ENCODE measurements around the gene TEX36. TPM values are rescaled to one million over a fixed set of nuclear protein-coding genes. Genes with fewer than 3 reads are reported as not detected.
"Not testable (repeated sequence)": the region's sequence is repeated elsewhere in the genome, so short reads cannot be mapped to it uniquely, and the experiment has no call there.

The TEX36 gene
- total and polyA plus RNA-seq, 2 donors from 2014 or later = not detected

DNA sequence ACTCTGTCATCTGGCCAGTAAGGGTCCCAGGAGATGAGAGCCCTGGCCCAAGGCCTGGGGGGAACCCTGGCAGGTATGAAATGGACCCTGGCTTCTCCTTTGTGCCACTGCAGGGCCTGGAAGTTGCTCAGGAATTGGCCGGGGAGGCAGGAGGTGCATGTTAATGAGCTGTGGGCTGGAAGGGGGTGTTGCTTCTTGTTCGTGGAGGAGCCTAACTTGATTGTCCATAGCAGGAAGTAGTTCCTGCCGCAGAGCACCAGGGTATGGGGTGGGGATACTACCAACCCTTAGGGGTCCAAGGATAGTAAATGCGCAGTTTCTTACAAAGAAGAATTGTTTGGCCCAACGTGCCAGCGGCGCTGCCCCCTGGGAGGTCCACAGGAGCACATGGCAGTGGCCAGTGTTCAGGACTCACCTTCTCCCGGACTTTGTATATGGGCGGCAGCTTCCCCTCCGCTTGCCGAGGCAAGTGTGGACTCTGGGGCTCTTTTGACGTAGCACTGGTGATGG is 21.5 kb downstream of the TEX36 start:
- TF ChIP-seq, protein P1, sequence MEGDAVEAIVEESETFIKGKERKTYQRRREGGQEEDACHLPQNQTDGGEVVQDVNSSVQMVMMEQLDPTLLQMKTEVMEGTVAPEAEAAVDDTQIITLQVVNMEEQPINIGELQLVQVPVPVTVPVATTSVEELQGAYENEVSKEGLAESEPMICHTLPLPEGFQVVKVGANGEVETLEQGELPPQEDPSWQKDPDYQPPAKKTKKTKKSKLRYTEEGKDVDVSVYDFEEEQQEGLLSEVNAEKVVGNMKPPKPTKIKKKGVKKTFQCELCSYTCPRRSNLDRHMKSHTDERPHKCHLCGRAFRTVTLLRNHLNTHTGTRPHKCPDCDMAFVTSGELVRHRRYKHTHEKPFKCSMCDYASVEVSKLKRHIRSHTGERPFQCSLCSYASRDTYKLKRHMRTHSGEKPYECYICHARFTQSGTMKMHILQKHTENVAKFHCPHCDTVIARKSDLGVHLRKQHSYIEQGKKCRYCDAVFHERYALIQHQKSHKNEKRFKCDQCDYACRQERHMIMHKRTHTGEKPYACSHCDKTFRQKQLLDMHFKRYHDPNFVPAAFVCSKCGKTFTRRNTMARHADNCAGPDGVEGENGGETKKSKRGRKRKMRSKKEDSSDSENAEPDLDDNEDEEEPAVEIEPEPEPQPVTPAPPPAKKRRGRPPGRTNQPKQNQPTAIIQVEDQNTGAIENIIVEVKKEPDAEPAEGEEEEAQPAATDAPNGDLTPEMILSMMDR (IDR thresholded peaks at IDR 0.05; ENCODE audit: borderline replicate concordance, extremely low read depth, insufficient read depth) = no peak
- Histone ChIP-seq H3K4me3 (ENCODE audit: low read length in 3 of 3) (no peak overlapping the region), H3K27me3 (ENCODE audit: control insufficient read depth, insufficient read depth, low read length) (no peaks in the 10 kb centered on the region), H3K9me3 (ENCODE audit: control insufficient read depth in 2 of 3, insufficient read depth in 1 of 3, low read length in 3 of 3) (no peaks in the 10 kb centered on the region), H3K36me3 (ENCODE audit: control insufficient read depth in 2 of 3, insufficient read depth in 3 of 3, low read length in 3 of 3) (no peaks in the 10 kb centered on the region), H3K4me1 (ENCODE audit: control insufficient read depth in 2 of 3, insufficient read depth in 2 of 3, low read depth in 1 of 3, low read length in 3 of 3) (no peaks in the 10 kb centered on the region), H3K27ac (ENCODE audit: low read depth in 2 of 2, low read length in 2 of 2) (no peak overlapping the region), H3K9ac (ENCODE audit: low read length in 3 of 3) (no peak overlapping the region)
- intact Hi-C loops (cut with DNase I) = no loop called here
- DNase-seq (no peak), FAIRE-seq (no peak)

DNA sequence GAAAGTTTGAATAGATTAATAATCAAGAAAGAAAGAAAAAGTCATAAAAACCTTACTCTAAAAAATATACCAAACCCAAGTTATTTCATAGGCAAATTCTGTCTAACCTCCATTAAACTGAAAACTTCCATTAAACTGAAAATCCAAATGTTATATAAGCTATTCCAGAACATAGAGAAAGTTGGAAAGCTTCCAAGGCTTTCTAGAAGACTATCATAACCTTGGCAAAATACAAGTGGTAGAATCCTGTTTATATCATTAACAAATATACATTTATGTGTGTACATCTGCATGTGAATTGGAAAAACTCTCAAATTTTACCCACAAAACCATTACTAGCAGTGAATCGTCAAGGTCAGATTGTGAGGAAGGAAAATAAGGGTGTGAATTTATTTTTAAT is 23.9 kb downstream of the TEX36 start:
- no peak overlapping the region for H3K4me3 ChIP-seq (ENCODE audit: low read length in 3 of 3)
- no peak overlapping the region for H3K9ac ChIP-seq (ENCODE audit: low read length in 3 of 3)
- H3K9me3 ChIP-seq (ENCODE audit: control insufficient read depth in 2 of 3, insufficient read depth in 1 of 3, low read length in 3 of 3) = no peaks in the 10 kb centered on the region
- no peaks in the 10 kb centered on the region for H3K36me3 ChIP-seq (ENCODE audit: control insufficient read depth in 2 of 3, insufficient read depth in 3 of 3, low read length in 3 of 3)
- TF ChIP-seq, protein P1 (IDR thresholded peaks at IDR 0.05; ENCODE audit: borderline replicate concordance, extremely low read depth, insufficient read depth) = no peak
- no peaks in the 10 kb centered on the region for H3K27me3 ChIP-seq (ENCODE audit: control insufficient read depth, insufficient read depth, low read length)
- FAIRE-seq (no peak), DNase-seq (no peak)
- intact Hi-C loops (cut with DNase I) = no loop called here
- no peaks in the 10 kb centered on the region for H3K4me1 ChIP-seq (ENCODE audit: control insufficient read depth in 2 of 3, insufficient read depth in 2 of 3, low read depth in 1 of 3, low read length in 3 of 3)
- H3K27ac ChIP-seq (ENCODE audit: low read depth in 2 of 2, low read length in 2 of 2) = no peak overlapping the region

DNA sequence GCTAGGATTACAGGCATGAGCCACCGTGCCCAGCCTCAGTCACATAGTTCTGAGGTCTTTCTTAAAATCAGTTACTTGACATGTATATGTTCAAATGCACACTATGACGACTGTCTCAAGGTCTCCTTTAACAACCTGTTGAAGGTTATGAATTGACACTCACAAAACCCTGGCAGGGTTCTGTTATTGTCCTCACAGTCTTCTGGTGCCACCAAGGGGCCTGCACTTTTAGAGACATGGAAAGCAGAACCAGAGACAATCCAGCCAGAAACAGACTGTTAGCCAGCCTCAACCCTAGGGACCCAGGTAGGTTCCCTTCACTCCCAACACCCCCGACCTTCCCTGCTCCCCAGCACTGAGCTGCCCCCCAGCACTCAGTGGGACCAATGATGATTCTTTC is 26.4 kb downstream of the TEX36 start:
- intact Hi-C loops (cut with DNase I) = no loop called here
- H3K27me3 ChIP-seq (ENCODE audit: control insufficient read depth, insufficient read depth, low read length) = no peaks in the 10 kb centered on the region
- H3K9ac ChIP-seq (ENCODE audit: low read length in 3 of 3) = no peak overlapping the region
- FAIRE-seq = no peak
- no peaks in the 10 kb centered on the region for H3K9me3 ChIP-seq (ENCODE audit: control insufficient read depth in 2 of 3, insufficient read depth in 1 of 3, low read length in 3 of 3)
- no peaks in the 10 kb centered on the region for H3K36me3 ChIP-seq (ENCODE audit: control insufficient read depth in 2 of 3, insufficient read depth in 3 of 3, low read length in 3 of 3)
- no peak overlapping the region for H3K27ac ChIP-seq (ENCODE audit: low read depth in 2 of 2, low read length in 2 of 2)
- TF ChIP-seq, protein P1 (IDR thresholded peaks at IDR 0.05; ENCODE audit: borderline replicate concordance, extremely low read depth, insufficient read depth) = no peak
- no peaks in the 10 kb centered on the region for H3K4me1 ChIP-seq (ENCODE audit: control insufficient read depth in 2 of 3, insufficient read depth in 2 of 3, low read depth in 1 of 3, low read length in 3 of 3)
- no peak overlapping the region for H3K4me3 ChIP-seq (ENCODE audit: low read length in 3 of 3)
- DNase-seq = no peak

DNA sequence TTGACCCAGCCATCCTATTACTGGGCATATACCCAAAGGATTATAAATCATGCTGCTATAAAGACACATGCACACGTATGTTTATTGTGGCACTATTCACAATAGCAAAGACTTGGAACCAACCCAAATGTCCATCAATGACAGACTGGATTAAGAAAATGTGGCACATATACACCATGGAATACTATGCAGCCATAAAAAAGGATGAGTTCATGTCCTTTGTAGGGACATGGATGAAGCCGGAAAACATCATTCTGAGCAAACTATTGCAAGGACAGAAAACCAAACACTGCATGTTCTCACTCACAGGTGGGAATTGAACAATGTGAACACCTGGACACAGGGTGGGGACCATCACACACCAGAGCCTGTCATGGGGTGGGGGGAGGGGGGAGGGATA is 29.9 kb downstream of the TEX36 start:
- H3K36me3 ChIP-seq (ENCODE audit: control insufficient read depth in 2 of 3, insufficient read depth in 3 of 3, low read length in 3 of 3); H3K27ac ChIP-seq (ENCODE audit: low read depth in 2 of 2, low read length in 2 of 2); FAIRE-seq; H3K4me1 ChIP-seq (ENCODE audit: control insufficient read depth in 2 of 3, insufficient read depth in 2 of 3, low read depth in 1 of 3, low read length in 3 of 3); H3K27me3 ChIP-seq (ENCODE audit: control insufficient read depth, insufficient read depth, low read length); H3K9ac ChIP-seq (ENCODE audit: low read length in 3 of 3); DNase-seq; intact Hi-C loops (cut with DNase I); H3K9me3 ChIP-seq (ENCODE audit: control insufficient read depth in 2 of 3, insufficient read depth in 1 of 3, low read length in 3 of 3); H3K4me3 ChIP-seq (ENCODE audit: low read length in 3 of 3): not testable (repeated sequence)

Data from kidney (tissue), 14 donors.